Activated CD4-positive, alpha-beta T cell treated with anti-CD3 and anti-CD28 coated beads, Interleukin-2, amount 50 U/mL, for 4 hours (primary cell): Measurements from ENCODE around the gene CENPU.

Source experiments
- DNase-seq, 2 experiments: peaks; one replicate each; pipeline ENCODE4 v3.0.0-alpha.2; 2020

Gene CENPU

DNA sequence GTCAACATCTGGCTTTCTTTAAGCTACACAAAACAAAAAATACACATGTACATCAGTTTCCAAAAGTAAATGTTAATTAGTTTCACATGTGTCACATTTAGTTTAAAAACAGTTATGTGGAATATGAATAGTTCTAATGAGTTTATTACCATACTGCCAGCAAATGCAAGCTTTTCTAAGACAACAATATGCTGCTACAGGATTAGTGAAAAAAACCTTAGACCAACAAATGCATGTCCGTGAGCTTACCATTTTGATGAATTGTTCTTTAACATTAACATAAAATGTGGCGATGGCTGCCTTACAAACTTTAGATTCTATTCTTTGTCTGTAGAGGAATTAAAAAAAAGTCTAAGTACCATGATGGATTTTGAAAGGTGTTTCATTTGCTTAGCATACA lies 31.8 kb downstream of the CENPU start:
- no peak for DNase-seq

DNA sequence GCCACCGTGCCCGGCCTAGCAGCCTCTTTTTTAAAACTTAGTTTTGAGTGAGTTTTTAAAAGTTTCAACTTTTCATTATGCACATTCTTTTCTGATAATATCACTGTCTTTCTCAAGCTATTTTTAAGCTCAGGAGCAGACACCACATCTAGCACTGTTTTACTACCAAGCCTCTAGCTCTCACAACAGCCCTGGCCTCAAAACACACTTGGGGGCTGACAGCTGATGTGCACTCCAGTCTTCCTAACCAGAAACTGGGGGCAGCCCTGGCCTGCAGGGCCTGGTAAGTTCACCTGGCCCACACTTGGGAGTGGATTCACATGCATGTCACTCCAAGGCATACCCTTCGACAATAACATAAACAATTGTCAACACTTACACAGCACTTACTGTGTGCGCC lies 34.0 kb downstream of the CENPU start:
- no peak for DNase-seq

DNA sequence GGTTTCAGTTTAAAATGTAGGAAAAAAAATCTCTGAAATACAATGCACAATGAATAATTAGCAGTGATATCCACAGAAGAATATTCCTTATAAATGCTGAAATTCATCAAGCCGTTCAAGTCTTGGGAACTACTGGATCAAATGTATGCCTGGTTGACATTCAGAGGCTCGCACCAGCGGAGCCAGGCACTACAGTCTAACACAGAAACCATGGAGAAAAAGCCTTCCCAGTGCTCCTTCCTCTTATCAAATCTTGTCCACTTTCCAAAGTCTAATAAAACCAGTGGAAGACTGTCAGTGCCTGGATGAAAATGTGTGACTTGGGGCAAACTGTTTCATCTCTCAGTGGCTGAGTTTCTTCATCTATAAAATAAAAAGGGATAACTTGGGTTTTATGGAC lies 35.9 kb downstream of the CENPU start:
- no peak for DNase-seq

DNA sequence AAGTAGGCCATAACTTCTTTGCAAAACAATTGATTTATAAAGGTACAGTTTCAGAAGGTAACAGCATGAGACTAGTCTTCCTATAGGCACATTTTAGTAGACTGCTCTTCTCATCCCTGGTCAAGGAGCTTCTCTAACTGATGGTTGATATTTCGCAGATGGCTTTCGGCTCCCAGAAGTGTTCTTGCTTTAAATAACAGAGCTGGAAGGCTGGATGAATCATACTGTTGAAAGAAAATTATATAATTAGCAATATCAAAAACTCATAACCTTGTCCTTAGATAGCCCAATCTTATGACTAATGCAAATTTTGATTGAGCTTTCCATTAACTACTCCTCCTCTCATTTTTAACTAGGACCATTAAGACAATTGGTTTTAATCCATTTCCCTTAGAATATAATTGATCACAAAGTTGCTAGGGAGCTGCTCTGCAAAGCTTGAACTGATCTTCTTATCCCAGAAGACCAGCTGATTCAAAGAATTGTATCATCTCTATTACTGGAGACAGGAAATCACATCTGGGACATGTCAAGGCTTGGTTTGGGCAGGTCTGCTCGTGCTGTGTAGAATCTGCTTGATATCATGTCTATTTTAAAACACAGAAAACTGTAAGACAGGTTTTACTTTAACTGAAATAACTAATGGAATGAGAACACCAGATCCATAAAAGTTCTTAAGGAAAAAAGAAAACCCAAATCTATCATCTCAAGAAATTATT lies 38.6 kb downstream of the CENPU start:
- DNase-seq: no peak

DNA sequence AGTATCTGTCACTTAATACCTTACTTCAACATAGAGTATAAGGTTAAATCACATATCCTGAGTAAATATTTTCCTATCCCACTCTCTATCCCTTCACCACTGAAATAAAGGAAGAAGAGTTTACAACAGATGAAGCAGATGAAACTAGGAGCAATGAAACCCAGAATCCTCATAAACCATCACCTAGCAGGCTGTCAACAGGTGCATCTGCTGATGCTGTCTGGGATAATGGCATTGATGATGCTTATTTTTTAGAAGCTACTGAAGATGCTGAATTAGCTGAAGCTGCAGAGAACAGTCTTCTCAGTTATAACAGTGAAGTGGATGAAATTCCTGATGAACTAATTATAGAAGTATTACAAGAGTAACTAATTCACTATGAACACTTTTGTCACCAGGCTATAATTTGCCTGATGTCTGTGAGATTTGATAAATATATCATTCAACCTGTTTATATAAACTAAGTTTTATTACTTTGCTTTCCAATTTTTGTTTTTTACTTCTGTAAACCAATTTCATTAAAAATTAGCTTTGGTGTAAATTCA lies 39.4 kb downstream of the CENPU start:
- DNase-seq: no peak

DNA sequence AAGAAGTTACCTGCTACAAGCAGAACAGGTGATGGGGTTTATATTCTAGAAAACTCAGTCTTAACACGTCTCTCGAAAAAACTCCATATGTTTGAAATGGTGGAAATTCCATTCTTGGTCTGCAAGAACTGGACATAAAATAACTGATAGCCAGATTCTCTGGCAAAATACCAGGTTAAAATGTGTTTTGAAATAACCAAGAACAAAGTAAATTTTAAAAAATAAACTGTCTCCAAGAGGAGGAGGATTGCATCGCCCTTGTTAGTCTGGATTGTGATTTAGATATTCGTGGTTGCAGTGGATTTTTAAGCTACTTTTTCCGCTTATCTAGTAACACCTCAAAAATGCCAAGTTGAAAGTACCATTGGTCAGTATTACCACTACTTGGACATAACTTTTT lies 40.8 kb downstream of the CENPU start:
- DNase-seq: no peak

DNA sequence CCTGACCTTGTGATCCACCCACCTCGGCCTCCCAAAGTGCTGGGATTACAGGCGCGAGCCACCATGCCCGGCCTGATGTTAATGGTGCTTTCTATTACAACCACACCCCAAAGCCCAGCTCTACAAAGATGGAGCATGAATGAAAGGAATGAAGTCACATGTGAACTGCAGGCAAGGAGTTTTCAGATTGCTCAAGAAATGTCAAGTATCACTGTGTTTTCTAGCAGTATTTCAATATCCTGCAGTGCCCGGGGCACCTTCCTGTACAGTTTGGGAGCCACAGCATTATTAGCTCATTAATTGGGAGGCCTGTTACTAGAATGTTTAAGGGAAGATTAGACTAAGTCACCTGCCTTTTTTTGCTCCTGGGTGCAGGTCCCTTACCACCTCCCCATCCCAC lies 44.2 kb downstream of the CENPU start:
- no peak for DNase-seq

DNA sequence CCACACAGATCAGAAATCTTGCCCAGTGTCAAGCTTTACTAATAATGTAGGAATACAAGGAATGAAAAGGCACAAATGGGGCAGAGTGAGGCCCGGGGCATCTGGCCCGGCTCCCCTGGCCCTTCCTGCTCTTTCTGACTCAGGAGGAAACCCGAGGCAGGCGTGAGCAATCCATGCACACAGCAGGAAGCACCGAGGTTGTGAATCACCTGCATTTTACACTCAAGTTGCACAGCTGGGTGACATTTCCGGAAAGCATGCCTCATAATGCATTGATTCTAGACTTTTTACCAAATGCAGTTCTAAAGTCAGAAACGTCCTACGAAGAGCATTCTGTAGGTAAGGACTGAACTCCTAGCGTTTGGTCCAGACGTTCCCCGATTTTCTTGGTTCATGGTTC lies 45.4 kb downstream of the CENPU start:
- DNase-seq: no peak

DNA sequence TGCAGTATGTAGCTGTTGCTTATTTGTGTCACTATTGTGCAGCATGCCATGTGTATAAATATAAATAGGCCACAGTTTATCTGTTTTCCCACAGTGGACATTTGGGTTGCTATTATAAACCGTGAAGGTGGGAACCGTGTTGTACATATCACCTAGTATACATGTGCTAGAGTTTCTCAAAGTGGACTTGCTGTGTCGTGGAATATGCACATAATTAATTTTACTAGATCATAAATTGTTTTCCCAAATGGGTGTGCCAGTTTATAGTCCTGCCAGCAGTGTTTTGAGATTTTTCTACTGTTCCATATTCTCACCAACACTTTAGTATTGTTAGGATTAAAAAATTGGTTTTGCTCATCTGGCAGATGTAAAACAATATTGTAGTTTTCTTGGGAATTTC lies 45.9 kb downstream of the CENPU start:
- DNase-seq: no peak

DNA sequence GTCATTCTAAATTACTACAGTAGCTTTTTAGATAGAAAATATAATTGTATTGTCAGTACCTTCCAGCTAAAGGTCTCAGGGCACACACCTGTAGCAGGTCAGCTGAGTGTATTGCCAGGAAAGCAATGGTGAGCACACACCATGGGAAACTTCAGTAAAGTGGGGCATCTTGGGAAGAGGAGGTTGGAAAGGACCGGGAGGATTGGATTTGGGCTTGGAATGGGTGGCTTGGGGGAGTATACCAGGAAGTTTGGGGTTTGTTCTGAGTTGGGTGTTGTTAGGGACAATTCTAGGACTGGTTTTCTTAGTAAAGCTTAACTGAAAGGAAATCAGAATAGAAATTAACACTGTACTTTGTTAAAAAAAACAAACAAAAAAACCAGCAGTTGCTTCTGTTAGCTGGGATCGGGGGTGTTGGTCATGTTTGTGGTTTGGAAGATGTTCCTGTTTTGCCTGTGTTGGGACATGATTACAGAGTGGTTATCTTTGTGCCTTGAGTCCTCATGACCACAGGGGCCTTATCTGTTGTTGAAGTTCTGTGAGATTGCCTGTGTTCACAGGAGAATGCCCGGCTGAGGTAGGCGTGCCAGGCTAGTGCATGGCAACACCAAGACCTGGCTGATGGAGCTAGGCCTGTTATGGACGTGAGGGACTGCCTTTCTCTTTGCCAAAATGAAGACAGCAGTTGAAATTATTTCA lies 49.3 kb downstream of the CENPU start:
- DNase-seq: no peak

DNA sequence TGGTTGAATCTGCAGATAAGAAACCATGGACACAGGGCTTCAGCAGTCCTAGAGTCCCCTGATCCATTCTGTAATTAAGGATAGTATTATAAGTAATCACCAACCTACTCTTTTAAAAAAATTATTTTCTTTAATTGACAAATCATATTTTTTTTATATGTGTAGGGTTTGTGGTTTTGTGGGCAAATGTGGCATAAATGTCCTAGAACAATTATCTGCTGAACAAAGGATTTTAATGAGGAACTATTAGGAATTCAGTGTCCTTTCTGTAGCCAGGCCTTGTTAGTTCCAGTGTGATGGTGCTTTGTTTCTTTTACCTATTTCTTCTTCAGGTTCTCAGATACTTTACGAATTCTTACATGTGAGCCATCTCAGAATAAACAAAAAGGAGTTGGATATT lies 52.0 kb downstream of the CENPU start:
- no peak for DNase-seq

DNA sequence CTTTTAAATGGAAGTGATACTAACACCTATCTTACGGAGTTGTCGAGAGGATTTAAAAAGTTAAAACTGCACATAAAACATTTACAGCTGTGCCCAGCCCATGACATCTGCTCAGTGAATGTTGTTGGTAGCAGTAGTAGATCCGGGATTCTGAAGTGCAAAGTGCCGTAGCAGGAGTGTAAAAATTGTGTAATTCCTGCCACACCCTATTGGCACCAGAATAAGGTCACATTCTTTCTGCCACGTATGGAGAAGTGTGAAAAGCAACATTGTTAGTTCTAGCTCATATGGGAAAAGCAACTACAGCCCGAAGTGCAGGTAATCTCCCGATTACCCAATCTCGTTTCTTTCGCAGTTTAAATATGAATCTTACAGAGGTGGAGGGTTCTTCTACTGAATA lies 53.2 kb downstream of the CENPU start:
- DNase-seq: no peak

DNA sequence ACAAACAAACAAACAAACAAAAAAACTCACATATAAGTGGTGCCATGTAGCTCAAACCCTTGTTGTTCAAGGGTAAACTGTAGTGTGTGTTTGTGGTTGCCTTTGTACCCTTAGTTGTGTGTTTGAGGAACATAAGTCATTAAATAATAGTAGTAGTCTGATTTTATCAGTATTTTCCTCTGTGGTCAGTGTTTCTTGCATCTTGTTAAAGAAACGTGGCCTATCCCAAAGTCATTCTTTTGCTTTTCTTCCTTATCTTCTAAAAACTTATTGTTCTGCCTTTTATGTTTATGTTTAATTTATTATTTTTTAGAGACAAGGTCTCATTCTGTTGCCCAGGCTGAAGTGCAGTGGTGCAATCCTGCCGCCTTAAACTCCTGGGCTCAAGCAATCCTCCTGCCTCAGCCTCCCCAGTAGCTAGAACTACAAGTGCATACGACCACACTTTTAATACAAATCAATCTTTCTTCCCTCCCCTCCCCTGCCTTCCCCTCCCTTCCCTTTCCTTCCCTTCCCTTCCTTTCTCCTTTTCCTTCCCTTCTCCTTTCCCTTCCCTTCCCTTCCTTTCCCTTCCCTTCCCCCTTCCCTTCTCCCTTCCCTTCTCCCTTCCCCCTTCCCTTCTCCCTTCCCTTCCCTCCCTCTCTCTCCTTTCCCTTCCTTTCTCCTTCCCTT lies 57.9 kb downstream of the CENPU start:
- DNase-seq: no peak

DNA sequence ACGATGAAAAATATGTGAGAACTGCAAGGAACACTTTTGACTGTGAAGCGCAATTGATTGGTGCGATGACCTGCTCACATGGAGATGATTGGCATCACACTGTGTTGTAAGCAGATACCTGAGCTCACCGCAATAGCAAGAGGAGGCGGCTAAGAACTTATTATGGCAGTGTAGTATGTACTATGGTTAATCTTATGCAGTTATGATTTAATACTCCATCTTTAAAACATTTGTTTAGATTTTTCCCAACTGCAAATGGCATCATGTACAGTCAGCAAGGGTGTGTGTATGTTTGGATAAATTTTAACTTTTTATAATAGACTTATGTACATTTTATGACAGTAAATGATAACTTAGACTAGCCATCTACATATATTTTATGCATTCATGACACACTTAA lies 58.9 kb downstream of the CENPU start:
- no peak for DNase-seq

DNA sequence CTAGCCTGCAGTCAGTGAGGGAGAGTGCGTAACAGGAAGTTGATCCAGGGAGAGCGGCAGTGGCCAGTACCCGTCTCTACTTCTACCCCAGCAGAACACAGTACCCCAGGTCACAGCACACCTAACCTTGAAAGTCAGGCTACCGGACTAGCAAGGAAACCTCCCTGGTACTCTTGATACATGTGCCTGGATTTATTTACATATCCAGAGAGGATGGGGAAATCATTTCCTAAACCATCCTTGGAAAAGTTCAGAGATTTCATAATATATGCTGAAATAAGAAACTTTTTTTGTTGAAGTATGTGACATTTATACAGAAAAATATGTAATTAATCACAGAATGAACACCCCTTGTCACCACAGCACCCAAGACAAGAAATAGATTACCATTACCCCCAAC lies 59.9 kb downstream of the CENPU start:
- DNase-seq: no peak

DNA sequence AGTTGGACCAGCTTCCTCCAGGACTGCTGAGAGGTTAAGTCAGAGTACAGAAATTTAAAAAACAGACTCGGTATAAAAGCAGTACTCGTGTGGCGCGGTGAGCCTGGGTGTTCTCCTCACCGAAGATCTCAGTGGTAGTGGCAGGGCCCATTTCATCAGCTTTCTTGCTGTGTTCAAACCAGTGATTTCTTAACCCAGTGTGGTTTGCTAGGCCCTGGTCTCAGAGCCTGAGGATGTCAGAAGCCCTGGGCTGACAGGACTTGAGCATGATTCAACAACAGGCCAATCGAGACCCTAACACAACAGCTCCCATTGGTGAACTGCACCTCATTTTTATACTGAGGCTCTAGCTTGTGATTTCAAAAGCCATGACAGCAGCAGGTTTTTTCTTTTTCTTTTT lies 61.2 kb downstream of the CENPU start:
- DNase-seq: no peak

DNA sequence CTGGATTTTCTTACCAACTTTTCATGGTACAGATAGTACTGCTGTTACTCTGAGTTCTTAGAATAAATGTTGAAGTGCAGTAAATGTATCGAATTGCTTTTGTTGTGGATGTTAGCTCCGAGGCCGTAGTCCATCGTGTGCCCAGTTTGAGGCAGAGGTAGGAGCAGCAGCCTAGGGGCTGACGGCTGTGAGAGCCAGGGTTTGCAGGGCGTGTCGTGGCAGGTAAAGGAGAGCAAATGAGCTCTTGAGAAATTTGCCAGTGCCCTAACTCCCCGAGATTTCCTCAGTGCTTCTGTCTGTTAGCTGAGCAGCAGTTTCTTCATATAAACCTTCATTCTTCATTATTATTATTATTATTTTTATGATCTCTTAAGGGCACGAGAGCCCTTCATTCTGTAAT lies 62.8 kb downstream of the CENPU start:
- DNase-seq: no peak

DNA sequence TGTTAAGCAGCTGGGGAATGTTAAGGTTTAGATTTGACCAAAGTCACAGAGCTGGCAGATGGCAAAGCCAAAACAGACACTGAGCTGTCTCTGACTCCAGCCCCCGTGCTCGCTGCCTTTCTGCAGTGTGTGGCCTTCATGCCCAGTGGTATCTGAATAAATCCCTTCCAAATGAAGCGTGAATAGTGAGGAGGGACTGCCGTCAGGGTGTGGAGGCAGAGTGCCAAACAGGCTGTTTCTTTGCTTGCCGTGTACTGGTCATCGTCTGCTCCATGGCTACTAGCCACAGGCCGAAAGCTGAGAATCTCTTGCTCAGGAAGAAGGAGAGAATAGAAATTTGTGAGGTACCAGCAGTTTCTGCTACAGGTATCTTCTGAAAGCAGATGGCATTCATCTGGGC lies 64.6 kb downstream of the CENPU start:
- no peak for DNase-seq

DNA sequence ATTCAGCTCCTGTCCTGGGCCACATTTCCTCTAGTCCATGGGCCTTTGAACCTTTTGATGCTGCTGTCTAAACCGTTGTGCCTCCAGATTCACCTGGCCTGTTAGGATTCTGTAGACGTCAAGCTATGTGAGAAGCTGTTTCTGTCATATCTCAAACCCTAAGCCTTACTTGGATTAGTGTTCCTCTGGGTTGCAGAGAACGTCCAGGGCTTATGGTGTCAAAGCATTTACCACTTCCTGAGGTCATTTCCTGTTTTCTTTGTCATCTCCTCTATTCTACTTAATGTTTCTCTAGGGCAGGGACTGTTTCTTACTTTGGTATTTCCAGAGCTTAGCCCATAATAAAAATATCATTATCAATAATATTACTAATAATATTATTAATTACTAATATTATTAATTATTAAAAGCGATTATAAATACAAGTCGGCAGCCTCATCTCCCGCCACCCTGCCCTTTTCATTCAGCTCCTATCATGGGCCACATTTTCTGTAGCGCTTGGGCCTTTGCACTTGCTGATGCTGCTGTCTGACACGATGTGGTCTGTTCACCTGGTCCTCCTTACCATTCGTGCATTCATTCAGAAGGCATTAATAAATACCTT lies 65.3 kb downstream of the CENPU start:
- DNase-seq: no peak

DNA sequence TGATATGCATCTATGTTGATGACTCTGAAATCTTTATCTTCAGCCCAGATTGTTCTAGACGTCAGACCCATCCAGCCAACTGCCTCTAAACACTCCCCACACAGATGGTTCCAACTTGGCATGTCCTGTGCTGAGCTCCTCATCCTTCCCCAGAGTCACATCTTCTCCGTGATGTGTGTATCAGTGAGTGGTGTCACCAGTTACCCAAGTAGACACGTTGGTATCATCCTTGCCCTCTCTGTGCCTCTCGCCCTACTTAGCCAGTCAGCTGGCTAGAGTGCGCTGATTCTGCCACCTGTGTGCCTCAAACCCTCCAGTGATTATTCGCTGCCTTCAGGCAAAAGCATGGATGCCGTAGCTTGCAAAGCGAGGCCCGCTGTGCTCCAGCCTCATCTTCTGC lies 65.8 kb downstream of the CENPU start:
- no peak for DNase-seq

DNA sequence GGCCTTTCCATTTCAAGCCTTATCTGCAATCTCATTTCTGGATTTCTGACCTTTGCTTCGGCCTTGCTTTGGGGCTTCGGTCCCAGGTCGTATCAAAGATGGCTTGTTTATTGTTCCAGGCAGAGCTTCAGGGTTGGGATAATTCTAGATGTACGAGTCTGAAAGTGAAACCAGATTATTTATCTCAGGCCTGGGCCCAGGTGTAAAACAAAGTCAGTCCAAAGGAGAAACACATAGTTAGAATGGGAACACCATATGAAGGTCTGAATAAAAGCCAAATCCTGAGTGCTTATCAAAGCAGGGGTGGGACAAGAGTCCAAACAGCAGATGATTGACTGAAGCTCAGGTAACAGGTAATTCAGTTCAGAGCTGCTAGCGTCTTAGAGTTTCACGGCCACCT lies 67.2 kb downstream of the CENPU start:
- DNase-seq: no peak

DNA sequence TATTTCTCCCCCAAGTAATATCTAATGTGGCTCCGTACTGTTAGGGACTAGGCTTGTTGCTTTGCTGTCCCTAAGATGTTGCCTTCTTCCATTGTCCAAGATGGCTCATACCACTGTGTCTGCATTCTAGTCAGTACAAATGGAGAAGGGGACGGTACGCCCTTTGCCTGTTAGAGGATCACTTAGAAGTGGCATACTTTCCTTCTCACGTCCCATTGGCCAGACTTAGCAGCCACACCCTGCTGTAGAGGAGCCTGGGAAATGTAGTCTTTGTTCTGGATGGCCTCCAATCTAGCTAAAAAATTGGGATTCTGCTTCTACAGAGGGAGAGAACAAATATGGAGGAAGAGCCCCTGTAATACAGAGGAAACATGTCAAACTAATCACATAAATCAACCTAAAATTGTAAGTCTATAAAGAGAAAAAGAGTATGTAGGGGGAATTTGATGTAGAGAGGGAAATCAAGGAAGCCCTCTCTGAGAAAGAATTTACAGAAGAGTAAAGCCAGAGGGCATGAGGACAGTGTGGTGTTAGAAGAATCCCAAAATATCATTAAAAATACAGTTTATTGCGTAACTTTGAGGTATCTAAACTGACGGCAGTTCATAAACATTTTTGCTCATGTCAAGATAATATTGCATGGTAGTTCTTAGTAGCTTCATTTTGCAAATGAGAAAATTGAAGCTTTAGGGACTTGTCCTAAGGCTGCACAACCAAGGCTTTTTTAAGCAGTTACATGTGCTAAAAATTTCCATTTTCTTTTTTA lies 69.3 kb downstream of the CENPU start:
- no peak for DNase-seq

DNA sequence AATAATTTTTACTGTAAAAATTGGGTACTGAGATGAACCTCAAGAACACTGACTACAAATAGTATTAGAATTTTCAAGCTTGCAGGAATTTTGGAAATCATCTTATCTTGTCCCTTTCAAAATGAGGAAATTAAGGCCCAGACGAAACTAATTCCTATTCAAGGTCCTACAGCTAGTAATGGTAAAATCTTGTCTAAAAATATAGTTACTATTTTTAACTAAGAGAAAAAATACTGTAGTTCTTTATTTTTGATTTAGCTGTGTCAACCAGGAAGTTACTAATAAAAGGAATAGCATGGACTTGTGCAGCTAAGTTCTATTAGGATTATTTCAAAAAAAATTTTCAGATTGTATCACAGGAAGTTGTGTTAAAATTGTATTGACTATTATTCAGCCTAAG lies 71.7 kb downstream of the CENPU start:
- DNase-seq: no peak
